Measurements from ENCODE around the gene HCFC1R1.

DNA sequence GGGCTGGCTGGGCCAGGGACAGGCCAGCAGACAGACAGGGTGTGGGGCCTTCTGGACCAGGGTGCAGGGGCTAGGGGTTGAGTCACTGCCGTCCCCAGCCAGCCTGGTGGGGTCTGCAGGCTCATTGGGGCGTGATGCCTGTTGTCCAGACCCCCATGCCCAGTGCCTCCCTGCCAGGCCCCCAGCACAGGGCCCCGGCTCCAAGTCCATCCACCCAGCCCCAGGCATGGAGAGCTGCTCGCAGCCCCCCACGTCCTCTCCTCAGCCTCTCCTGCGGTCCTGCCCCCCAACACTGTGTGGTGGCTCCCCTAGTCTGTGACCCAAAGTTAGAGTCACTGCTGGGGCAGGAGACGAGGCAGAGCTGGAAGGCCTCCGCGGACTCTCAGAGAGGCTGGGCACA is 36.5 kb downstream of the HCFC1R1 start:
- no peak for TF ChIP-seq REST (IDR thresholded peaks at IDR 0.05; ENCODE audit: insufficient read depth in 1 of 2, low read depth in 2 of 2, low read length in 2 of 2)
- no peak for TF ChIP-seq SIN3A (IDR thresholded peaks at IDR 0.05; ENCODE audit: borderline replicate concordance, insufficient read depth, low read length)
